GM19395 (cell line): ENCODE data around the gene LRRK1.

ENCODE experiments used
- ATAC-seq: cut with Tn5 transposase; IDR thresholded peaks from one replicate; pipeline ENCODE4 v1.9.1; 2021; ENCODE audit warnings: mild to moderate bottlenecking, moderate library complexity; ENCODE audit not compliant: unreplicated experiment

LRRK1 gene

DNA sequence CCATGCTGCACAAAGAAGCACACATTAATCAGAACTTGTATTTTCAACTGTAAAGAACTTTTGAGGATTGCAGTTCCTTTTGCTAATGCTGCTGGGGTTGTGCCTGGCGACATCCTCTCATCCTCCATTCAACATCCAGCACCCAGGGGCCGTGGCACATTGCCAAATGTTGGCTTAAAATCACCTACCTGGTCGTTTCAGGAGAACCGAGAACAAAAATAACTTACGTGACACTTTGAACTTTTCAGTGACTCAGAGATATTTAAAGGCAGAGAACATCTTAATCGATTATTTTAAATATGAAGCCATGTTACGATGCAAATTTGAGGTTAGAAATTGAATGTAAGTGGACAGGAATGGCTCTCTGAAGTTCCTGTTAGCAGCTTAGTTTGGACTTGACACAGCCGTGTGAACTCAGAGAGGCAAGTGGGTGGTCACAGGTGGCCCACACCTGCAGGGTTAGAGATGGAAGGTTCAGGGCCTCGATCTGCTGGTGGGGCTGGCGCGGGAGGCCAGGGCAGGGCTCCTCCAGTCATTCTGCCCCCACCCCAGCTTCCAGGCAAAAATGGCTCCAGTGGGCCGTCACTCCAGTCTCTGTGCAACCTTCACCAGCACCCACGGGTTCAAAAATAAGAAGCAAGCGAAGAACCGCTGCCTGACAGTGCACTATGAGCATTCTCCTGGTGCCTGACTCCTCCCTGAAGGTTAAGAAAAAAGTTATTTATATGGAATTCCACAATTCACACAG, 12.2 kb downstream of the LRRK1 start:
- ATAC-seq = peak; percentile 59

DNA sequence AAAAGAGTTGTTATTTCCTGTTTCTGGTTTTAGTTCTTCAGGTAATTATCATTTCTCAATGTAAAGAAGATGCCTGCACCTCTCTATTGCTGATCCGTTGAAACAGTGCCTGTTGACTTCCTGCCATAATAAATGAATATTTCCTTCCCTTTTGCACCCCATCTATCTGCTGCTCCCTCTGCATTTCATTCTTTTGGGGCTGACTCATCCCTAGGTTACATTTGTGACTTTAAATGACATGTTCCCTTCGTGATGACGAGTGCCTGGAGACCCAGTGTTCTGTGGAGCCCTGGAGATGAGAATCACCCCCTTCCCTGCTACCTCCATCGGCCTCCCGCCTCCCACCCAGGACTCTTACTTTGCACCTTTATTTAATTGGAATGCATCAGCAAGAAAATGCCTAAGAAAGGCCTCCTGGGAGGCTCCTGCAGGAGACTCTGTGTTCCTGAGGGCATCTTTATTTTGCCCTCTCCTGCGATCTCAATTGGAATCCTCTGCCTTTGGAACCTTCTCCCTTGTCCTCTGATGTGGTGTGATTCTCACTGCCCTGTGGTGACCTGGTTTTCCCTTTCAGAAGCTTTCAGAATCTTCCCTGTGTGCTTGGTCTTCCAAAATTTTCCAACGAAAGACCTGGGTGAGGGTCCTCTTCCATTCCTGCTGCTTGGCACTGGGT, 13.7 kb downstream of the LRRK1 start:
- no peak for ATAC-seq

DNA sequence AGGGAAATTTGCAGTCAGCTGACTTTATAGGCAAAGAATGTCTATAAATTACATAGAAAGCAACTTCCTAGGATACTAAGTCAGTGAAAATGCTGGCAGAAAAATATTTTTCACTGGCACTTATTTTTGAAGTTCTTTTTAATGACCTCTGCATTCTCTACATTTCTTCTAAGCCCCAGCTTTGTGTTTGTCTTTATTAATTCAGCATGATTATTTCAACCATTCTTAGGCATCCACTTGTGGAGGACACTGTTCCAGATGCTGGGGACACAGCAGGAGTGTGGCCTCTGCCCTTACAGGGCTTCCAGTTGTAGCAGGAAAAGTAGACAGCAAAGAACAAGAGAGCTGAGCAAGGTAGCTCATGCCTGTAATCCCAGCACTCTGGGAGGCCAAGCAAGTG, 15.0 kb downstream of the LRRK1 start:
- no peak for ATAC-seq

- ATAC-seq = no peak
Observed at GRCh38 chr15:100934726-100935125, 15.6 kb downstream of the LRRK1 start.

GRCh38 chr15:100937171-100937570, 18.0 kb downstream of the LRRK1 start:
- ATAC-seq = no peak

DNA sequence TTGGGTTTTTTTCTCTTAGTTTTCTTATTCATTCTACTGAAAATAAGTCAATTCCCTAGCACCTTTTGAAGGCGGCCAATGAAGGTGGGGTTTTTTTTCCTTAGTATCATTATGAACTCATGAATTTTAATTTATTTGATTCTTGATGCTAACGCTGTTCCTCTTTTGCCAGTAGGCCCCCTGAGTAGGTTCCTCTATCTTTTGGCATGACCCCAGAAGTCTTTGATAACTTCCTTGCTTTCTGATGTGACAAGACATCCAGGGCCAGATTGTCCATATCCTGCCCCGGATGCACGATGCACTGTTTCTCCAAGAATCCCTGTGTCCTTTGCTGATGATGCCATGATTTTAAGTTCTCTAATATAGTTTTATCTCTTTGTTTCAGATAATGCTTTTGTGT, 20.6 kb downstream of the LRRK1 start:
- no peak for ATAC-seq

DNA sequence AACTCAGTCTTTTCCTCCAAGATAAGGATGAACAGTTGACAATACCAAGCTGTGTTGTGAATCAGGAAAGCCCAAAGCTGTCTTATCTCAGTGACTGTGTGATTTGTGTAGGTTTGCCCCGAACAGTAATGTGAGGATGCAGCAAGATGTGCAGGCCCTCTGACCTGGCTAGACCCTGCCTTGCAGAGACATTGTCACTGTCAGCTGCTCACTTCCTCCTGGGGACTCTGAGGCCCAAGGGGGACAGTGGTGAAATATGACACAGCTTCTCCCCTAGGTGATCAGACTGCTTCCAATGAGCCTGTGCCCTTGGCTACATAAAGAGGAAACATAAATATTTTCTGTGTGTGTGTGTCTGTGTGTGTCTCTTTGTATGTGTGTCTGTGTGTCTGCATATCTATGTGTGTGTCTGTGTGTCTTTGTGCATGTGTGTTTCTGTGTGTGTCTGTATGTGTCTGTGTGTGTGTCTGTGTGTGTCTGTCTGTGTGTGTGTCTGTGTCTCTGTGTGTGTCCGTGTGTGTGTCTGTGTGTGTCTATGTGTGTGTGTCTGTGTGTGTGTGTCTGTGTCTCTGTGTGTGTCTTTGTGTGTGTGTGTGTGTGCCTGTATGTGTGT, 21.7 kb downstream of the LRRK1 start:
- ATAC-seq = peak; percentile 84

GRCh38 chr15:100941536-100941935, 22.4 kb downstream of the LRRK1 start:
- ATAC-seq = no peak

DNA sequence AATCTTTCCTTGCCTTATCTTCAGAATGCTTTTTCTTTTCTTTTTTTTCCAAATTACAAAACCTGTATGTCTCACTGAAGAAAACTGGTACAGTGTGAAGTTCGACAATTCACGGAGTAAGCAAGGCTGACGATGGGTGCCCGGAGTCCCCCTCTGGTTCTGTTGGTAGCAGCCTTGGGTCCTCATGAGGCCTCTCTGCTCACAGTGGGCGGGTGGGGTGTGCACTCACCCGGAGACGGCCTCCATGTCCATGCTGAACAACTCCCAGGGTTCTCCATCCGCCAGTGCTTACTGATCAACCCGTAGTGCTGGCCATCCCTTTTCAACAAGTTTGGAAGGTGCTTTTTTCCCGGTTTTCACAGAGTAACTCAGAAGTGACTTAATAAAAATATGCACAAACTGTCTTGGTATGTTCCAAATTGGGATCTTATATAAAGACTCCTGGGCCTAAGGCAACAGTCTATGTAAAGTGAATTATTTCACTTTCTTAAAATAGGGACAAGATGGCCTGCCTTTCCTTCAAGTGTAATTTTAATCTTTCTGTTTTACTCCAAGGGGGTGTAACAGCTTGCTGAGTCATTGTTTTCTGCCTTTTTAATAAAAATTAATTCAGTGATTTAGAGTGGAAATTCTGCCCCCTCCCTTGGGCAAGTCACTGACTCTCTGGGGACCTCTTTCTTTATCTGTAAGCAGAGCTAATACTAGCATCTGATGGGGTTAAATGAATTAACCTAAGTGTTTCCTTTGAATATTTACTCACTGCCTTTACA, 23.7 kb downstream of the LRRK1 start:
- ATAC-seq = no peak

- ATAC-seq = no peak
Observed at GRCh38 chr15:100944244-100944895, 25.2 kb downstream of the LRRK1 start.

DNA sequence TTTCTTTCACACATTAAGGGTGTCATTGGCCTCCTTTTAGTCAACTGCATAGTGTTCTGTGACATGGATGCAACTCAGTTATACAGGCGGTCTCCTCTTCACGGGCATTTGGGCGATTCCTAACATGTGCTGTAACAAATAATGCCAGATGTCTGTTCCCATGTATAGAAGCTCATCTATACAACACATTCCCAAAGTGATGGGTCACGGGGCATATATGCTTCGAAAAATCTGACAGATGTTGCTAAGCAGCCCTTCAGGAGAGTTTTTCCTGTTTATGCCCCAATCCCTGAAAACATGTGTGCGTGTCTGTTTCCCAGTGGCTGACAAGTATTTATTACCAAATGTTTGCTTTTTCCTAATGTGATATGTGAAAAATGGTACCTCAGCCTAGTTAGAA, 25.8 kb downstream of the LRRK1 start:
- ATAC-seq = no peak

DNA sequence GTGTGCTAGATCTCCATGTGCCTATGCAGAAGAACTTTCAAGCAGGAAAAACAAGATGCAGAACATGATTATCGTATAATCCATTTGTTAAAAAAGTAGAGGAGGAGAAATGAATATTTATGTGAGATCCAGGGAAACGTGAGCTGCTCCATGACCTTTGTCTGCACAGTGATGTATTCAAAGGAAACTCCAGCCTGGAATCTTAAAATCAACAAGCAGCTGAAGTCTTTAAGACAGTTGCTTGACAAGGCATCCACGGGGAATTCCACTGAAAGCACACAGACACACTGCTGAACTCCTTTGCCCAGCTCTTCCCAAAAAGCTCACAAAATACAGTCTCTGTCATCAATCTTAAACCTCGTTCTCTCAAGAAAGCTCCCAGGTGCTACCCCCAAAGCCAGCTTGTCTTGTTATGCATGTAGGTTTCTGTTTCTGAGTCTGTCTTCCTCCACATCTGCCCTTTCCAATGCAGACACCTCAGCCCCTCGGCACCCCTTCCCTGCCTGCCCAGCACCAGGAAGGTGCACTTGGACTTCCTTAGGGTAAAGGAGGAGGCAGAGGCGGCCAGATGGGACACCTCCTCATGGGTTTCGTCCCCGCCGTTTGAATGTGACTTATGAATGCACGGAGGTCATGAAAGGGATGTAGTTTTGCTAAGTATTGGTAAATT, 28.7 kb downstream of the LRRK1 start:
- peak; percentile 68 for ATAC-seq

GRCh38 chr15:100948430-100948762, 29.2 kb downstream of the LRRK1 start:
- ATAC-seq = peak; percentile 39

- ATAC-seq = no peak
Observed at GRCh38 chr15:100949691-100950090, 30.5 kb downstream of the LRRK1 start.

DNA sequence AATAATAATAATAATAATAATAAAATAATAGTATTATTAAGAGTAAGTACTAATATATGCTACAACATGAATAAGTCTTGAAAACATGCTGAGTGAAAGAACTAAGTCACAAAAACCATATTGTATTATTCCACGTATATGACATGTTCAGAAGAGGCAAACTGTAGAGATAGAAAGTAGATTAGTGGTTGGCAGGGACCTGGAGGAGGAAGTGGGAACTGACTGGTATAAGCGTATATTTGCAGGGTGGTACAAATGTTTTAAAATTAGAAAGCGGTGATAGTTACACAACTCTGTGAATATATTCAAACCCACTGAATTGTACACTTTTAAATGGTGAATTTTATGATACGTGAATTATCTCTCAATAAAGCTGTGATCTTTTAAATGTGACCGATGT, 32.8 kb downstream of the LRRK1 start:
- no peak for ATAC-seq

- no peak for ATAC-seq
Observed at GRCh38 chr15:100952566-100952965, 33.4 kb downstream of the LRRK1 start.

DNA sequence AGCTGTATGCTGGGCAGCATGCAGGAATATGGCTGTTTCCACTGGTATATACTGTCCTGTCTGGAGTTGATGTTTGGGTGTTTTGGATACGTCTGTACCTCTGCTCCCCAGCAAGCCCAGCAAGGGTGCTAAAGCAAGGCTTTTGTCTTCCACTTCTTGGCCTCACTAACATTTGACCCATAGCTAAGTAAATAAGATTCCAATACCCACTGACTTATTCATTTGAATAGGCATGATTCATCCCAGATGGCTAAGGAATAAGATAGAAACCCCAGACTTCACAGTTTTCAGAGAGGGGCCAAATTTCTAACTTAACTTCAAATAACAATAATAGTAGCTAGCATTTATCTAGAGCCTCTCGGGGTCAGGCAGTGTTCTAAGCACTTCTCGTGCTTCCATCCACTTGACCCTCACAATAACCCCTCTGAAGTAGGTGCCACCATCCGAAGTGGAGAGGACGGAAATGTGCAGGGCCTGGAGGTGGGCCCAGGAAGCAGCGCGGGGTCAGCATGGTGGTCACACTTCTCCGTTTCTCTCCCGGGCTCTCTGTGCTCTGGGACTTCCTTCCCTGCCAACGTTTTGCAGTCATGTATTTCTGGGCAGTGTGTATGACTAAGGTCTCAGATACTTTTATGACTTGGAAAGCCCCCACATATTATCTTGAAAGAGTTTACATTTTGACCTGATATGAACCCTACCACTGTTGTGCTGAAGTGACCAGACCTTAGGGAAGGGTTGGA, 39.3 kb downstream of the LRRK1 start:
- no peak for ATAC-seq

- no peak for ATAC-seq
Observed at GRCh38 chr15:100959066-100960050, 40.2 kb downstream of the LRRK1 start.

GRCh38 chr15:100966997-100967396, 47.8 kb downstream of the LRRK1 start:
- peak; percentile 86 for ATAC-seq
